ENCODE results near the gene KIF25.

The KIF25 gene

DNA sequence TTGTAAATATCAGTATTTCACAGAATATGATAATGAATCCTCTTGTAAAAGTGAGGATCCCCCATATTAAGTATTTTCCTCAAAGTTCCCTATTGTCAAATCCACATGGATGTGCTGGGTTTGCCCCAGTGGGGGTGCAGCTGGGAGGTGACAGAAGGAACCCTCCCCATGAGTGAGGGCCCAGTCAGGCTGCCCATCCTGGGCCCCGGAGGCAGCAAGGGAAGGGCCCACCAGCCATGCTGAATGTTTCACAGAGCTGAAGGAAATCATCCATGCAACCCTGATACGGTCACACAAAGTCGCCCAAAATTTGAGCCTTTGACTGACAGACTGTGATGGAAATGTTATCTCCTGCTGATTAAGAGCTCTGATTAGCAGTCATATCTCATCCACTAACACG lies 41.8 kb downstream of the KIF25 start:
- no peak for DNase-seq

DNA sequence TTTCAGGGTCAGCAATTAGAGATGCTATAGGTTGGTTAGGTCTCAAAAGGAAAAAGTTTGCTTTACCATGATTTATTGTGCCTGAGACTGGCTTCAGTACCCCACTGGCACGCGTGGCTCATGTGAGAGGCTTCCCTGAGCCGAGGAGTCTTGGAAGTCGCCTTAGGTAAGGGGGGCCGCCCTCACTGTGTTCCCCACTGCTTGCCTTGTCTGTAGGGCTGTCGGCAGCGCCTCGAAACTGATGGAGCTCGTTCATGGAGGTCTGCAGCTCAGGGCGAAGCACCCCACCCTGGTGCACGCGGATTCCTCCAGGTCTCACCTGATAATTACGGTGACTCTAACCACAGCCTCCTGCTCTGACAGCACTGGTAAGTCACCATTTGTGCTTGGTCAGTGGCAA lies 42.4 kb downstream of the KIF25 start:
- DNase-seq: no peak

DNA sequence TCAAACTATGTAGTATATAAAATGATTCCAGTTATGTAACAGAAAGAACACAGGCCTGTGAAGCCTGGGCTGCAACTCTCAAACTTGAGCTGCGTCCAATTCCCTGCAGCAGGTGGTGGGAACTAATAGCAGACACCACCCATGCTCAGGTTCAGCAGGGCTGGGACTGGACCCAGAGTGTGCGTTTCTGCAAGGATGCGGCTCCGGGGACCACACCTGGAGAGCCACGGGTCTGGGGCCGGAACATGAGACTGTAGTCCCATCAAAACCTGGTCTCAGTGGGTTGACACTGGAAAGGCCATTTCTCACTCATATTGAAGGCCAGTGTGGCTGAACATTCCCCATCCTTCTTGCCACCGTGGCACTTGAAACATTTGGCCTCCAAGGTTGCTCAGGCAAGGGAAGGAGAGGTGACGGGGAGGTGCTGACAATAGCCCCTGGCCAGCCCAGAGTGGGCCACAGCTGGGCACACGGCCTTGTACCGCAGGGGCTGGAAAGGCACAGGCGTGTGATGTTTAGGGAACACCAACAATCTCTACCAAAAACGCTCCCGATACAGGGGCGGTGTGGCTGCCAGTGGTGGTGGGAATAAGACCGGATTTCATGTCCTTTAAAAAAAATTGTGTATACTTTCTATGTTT lies 43.5 kb downstream of the KIF25 start:
- DNase-seq: no peak

DNA sequence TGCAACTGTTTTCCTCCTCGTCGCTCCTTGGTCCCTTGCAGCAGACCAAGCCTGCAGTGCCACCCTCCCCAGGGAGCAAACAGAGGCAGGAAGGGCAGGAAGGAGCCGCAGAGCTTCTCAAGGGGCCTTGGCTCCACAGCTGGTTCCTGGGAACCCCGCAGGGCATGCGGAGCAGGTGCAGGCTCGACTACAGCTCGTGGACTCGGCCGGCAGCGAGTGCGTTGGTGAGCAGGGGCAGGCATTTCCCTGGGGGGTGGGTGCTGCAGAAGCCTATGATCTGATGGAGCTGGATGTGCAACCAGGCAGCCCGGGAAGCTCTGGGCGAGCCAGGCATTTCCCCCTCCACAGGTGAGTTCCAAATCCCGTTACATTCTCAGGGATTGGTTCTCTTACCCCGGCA lies 44.5 kb downstream of the KIF25 start:
- DNase-seq: no peak

DNA sequence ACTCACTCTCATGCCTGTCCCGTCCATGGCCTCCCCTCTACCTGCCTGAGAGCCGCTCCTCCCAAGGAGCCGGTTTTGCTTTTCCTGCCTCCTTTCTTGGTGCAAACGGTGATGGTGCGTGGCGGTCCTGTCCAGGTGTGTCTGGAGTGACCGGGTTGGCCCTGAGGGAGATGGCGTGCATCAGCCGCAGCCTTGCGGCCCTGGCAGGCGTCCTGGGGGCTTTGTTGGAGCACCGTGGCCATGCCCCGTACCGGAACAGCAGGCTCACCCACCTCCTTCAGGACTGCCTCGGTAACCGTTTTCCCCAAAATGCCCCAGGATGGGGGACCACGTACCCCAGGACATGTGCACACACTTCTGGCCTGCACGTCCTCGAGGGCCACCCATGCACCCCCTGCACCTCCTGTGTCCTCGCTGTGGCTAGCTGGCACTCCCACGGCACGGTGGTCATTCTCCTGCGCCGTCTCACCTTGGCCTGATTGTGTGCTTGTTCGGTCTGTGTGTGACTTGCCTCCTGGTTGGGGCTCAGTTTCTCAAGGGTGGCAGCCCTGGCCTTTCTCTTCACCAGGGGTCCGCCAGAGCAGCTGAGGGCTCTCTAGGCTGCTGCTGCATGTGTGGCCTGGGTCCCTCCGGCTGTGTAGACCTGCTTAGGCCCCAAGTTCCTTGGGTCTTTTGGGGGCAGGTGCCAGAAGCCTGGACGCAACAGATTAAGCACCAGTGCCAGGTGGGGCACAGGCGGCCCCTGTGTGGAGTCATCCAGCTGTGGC lies 45.1 kb downstream of the KIF25 start:
- no peak for DNase-seq

DNA sequence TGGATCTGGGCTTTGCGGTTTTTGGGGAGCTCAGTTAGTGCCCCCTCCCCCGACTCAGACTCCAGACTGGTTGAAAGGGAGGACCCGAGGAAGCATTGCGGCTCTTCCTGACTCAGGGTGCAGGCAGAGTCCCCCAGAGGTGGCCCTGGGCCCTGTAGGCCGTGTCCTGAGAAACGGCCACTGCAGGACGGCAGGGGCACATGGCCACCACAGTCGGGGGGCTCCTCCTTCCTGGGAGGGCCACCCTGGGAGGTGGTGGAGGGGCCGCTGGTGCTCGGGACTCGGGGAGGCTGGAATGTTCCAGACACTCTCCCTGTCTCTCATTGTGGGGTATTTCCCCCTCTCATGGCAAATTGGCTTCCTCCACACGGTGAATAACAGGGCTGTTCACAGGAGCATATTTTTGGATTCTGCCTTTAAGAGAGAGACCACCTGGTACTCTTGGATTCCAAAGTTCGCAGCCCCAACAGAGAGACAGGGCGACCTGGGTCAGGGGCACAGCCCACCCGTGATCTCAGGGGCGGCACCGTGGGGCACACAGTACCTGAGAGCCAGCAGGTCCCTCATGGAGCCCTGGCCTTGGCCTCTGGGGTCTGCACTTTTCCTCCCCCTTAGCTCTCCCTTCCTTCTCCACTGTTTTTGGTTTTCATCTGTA lies 45.8 kb downstream of the KIF25 start:
- no peak for DNase-seq

DNA sequence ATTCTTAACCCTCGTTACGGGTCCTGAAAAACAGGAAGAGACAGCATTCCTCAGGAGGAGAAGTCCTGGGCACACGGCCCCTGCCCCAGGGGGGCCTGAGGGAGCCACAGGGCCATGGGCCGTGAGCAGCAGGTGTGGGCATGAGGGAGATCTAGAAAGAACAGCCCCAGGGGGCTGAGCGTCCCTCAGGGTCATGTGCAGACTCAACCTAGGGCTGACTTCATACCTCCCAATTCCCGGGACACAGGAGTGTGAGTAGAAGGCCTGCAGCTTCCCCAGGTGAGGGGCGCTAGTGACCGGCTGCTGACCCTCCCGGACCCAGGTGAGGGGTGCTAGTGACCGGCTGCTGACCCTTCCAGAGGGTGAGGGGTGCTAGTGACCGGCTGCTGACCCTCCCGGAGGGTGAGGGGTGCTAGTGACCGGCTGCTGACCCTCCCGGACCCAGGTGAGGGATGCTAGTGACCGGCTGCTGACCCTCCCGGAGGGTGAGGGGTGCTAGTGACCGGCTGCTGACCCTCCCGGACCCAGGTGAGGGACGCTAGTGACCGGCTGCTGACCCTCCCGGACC lies 46.5 kb downstream of the KIF25 start:
- DNase-seq: no peak

DNA sequence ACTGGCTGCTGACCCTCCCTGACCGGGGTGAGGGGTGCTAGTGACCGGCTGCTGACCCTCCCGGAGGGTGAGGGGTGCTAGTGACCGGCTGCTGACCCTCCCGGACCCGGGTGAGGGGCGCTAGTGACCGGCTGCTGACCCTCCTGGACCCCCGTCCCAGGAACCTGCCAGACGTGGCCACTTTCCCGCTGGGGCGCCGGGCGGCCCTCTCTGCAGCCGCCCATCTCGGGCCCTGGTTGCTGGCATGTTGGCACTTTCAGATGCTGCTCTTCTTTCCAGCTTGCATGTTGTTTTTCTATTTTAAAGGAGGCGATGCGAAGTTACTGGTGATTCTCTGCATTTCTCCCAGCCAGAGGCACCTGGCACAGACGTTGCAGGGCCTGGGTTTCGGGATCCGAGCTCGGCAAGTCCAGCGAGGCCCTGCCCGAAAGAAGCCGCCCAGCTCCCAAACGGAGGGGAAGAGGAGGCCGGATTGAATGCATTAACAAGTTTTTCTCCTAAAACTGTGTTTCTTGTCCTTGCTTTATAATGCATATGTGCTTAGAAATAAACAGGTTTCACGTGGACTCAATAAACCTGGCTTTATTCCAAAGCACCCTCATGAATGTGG lies 47.2 kb downstream of the KIF25 start:
- DNase-seq: no peak

DNA sequence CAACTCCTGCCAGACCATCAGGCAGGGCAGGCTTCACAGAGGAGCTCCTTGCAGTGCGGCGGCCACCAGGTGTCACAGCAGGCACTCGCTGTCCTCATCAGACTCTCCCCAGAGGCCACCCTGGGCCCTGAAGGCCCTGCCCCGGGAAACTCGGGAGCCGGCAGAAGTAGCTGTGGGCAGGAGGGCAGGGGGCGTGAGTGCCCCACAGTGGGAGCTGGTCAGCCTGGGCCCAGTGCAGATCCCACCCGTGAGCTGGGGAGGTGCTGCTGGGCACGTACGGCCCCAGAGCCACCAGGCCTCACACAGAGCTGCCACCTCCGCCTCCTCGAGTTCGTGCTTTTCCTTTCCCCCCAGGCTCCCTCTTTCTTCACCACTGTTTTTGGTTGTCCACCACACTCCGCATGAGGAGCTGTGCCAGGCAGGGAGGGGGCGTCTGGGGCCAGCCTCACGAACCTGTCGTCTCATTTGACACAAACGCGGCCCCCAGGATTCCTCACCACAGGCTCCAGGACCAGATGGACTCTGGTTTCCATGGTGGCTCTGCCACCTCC lies 47.7 kb downstream of the KIF25 start:
- DNase-seq: no peak

DNA sequence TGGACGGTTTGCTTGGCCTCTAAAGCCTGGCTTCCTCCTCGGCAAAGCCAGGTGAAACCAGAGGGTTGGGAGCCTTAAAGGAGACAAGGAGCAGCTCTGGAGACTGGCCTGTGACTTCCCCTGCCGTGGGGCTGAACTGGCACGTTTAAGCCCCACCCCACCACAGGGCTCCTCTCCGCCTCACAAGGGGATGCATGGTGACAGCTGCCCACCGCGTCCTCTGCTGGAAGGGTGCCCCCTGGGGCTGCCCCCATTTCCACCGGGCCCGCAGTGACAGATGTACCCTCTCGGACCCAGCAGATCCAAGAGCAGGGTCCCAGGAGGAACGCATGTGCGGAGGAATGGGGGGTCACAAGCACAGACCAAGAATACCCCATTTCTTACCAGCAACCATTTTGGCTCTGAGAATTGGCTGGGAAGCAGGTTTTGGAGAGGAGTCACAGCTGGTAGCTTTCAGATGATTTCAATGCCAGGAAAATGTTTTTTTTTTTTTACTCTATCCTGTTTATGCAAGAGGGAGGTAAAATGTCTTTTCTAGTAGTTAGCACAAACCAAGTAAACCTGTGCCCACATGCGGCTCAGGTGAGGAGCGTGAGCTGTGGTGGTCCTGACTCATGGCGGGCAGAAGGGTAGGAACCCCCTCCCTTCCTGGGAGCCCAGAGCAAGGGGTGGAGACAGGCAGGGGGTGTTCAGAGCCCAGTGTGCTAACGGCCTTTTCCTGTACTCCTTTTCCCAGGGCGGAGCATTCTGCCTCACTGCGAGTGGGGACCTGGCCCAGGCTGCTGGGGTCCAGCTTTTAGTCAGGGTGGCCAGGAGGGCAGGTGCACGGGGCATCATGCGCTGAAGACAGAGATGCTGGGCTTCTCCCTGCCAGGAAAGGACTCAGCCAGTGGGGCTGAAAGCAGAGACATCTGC lies 48.5 kb downstream of the KIF25 start:
- DNase-seq: no peak

DNA sequence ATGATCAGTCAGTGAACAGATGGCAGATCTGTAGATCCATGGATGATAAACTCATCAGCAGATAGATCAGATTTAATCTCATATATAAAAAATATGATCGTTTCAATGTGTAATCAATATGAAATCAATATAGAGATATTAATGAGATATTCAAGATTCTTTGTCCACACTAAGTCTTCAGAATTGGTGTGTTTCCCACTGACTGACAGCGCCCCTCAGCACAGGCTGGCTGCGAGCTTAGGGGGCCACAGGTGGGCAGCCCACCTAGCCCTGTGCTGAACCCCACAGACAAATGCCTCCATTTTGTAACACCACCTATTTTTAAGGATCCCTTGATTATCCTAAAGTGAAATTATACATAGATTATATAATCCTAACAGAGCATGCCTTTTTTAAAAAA lies 49.2 kb downstream of the KIF25 start:
- no peak for DNase-seq

DNA sequence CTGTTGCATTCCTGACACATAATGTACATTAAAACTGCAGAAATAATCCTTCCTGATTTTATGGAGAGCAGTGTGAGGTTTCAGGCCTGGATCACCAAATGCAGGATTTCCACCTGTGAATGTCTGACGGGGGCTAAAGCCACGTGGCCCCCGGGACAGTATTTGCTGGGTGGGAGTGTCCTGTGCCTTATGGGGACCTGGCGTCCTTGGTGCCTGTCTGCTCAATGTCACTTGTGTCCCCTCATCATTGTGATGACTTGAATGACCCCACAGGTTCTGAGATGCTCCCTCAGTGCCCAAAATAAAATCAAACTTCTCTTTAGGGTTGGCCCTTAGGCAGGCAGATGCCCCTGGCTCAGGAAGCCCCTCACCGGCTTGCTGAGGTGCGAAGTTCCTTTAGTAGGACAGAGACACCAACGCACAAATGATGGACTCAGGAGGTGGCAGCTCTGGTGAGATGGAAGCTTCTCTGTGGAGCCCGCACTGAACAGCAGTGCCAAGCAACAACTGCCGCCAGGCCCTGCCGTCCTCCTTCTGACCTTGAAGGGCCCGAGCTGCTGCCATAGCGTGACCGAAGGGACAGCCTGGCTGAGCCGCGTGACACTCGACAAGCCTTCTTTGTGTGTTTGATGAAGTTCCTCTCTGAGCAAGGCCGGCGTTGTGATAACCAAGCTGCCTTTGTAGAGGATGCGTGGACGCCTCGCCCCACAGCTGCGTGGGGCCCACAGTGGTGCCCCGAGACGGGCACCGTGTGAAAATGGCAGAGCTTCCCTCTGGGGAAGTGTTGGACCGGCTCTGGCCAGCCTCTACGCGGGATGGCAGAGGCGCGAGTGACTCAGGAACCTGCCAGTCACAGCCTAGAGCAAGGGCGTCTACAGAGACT lies 50.6 kb downstream of the KIF25 start:
- DNase-seq: no peak

DNA sequence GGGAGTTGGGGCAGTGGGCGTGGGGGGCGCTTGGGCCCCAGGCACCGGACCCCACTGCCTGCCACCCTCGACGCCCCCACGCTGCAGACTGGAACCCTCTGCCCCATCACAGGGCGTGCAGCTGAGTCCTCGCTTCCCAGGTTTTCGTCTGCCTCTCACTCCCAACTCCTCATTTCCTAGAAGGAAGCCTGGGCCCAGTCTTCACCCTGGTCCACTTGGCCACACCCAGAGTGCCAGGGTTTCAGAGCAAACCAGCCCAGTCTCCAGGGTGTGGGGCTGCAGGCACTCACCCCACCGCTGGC lies 51.2 kb downstream of the KIF25 start:
- no peak for DNase-seq

DNA sequence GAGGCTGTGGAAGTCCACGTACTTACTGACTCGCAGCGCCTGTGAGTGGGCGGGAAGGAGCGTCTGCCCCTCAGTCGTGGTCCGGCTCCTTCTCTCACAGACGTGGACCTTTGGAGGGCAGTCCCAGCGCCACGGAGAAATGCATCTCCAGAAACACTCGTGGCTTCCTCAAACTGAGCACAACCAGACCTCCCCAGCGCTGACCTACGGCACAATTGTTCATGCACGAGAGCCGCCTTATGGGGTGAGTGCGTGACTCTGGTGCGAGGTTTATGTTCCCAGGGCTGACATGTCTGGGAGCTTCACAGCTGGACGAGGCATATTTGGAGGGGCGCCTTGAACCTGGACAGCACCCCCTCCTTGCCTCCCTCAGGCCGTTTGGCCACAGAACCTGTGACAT lies 51.8 kb downstream of the KIF25 start:
- DNase-seq: no peak

DNA sequence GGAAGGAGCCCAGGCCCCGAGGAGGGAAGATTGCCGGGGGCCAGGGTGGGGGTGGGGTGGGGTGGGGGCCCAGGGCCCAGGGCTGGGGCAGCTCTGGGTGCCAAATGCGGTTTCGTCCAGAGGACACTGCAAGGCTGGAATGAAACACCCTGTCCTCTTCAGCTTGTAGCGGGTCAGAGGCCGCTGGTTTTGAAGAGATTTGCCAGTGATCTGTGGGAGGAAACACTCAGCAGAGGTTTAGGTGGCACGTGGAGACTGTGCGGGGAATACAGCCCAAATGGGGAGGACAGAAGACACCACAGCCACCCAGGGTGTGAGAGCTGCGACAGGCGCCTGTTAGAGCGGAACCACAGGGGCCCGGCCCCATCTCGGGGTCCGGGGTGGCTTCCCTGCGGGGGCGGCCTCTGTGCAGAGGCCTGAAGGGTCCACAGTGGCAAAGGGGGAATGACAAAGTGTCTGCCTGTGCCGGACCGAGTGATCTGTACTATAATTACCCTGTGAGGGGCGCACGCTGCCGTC lies 52.3 kb downstream of the KIF25 start:
- DNase-seq: no peak

DNA sequence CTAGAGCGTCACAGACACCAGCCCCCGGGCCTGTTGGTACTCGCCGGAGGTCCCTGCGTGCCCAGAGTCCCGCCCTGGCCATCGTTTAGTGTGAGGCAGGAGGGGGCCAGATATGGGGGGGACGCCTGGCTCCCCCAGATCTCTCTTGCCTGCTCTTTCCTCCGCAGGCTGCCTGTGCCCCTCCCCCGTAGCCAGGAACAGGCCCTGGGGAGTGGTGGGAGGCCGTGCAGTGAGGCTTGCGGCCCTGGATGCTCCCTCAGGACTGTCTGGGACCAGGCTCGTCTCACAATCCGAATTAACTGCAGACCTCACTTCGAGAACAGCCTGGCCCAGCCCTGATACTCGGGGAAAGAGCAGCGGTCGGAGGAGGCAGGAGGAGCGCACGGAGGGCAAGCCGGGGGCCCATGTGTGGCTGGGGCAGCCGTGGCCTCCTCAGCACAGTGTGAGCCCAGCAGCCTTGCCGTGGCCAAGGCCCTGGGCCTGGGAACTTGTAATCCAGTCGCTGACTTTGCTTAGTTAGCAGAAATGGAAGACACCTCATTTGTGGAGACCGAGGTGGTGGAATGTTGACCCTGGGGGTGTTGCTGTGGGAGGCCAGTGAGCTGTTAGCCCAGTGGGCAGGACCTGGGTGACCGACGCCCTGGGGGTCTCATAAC lies 52.9 kb downstream of the KIF25 start:
- no peak for DNase-seq

DNA sequence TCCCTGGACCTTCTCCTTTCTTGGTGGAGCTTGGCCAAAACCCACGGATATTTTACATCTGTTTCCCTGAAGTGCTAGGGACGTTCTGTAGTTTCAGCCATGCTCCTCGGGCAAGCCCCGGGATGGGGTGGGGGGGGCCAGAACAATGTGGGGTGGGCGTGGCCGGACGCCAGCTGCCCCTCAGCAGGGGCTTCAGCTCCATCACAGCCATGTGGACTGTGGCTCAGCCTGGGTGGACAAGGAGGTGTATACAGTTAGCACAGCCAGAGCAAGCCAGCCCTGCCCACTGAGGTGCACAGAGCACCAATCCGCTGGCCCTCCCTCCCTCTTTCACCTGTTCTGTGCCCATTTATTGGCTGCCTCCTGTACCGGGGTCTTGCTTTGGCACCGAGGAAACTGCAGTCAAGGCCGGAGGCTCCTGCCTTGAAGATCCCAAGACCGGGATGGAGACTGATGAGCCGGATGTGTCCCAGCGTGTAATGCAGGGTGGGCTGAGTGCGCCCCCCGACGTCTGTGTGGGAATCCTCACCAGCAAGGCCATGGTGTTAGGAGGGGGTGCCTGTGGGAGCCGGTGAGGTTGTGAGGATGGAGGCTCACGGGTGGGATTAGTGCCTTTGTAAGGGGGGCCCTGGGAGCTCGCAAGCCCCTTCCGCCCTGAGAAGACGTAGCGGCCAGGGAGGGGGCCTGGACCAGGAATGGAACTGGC lies 53.6 kb downstream of the KIF25 start:
- DNase-seq: no peak

DNA sequence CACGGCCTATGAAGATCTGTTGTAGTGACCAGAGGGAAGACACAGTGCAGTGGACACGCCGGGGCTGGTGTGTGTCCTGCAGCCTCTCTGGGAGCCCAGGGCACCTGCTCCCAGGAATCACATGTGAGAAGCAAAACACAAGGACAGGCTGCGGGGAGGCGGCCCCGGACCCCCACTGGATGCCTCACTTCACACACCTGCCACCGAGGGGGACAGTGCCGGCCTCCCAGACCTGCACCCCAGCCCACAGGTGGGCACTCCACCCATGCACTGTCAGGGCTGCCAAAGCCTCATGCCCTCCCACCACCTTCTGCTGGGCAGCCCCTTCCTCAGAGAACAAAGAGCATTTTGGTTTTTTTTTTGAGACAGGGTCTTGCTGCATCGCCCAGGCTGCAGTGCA lies 54.2 kb downstream of the KIF25 start:
- DNase-seq: no peak

DNA sequence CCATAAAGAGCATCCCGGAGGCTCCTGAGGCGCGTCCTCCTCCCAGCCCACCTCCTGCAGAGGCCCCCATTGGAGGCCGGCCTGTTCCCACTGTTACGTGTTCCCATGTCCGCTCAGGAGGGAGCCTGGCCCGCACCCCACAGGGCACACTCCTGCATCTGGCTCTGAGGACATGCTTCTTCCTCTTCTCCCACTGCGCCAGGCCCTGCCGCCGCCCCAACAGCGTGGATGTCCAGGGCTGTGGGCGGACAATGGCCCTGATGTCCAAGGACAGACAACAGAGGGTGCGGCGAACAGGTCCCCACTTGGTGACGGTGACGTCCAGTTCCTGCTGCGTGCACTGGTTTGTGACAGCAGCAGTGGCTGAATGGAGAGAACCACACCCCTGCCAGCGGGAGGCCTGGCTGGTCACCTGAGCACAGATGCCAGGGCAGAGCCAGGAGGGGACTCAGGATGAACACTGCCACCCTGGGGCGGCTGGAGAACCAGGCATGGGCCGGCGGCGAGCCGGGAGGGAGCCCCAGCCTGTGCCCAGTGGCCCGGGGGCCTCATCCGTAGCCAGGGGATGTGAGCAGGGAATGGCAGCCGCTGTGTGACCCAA lies 54.9 kb downstream of the KIF25 start:
- no peak for DNase-seq
